NCI-H2081 treated with DMSO at 0.1 percent for 48 hours (cell line): Measurements from ENCODE around the gene RAD51D.
"Not testable (repeated sequence)": the region's sequence is repeated elsewhere in the genome, so short reads cannot be mapped to it uniquely, and the experiment has no call there.

Experiments used
- DNase-seq: peaks from one replicate; lab custom pipeline; 2025; lab: John Stamatoyannopoulos, UW

RAD51D gene

GRCh38 chr17:35141681-35142466, 22.2 kb upstream of the RAD51D start, which contains the start of gene NLE1:
Gene NLE1, minus strand, starts transcription at chr17:35142303. Its CDS starts 28 bp downstream, at chr17:35142275.
- DNase-seq: peak; percentile 37

DNA sequence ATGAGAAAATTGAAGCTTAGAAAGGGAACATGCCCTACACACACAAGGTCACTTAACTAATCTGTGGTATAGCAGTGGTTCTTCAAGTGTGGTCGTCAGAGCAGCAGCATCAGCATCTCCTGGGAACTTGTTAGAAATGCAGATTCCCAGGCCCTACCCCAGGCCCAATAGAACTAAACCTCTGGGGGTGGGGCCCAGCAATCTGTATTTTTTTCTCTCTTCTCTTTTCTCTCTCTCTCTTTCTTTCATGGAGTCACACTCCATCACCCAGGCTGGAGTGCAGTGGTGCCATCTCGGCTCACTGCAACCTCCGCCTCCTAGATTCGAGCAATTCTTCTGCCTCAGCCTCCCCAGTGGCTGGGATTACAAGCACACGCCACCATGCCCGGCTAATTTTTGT, 18.6 kb upstream of the RAD51D start:
- DNase-seq: no peak

DNA sequence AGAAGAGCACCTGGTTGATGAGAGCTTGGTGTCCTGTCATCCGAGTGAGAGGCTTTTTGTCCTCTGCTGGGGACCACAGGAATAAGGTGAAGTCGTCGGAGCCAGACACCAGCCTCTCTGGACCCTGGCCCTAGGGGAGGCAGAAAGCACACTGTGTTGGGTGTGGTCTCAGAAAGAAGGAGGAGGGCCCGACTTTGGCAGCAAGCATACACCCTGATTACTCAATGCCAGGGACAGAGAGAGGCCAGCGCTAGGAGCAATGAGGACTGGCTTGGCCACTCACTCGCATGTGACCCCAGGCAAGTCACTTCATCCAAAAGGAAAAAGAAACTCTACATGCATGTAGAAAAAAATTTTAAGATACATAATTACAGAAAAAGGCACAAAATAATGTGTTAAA, 15.7 kb upstream of the RAD51D start:
- no peak for DNase-seq

- no peak for DNase-seq
Observed at GRCh38 chr17:35132816-35133550, 13.3 kb upstream of the RAD51D start.

GRCh38 chr17:35132099-35132498, 12.4 kb upstream of the RAD51D start:
- DNase-seq: no peak

- no peak for DNase-seq
Observed at GRCh38 chr17:35130392-35130791, 10.7 kb upstream of the RAD51D start.

DNA sequence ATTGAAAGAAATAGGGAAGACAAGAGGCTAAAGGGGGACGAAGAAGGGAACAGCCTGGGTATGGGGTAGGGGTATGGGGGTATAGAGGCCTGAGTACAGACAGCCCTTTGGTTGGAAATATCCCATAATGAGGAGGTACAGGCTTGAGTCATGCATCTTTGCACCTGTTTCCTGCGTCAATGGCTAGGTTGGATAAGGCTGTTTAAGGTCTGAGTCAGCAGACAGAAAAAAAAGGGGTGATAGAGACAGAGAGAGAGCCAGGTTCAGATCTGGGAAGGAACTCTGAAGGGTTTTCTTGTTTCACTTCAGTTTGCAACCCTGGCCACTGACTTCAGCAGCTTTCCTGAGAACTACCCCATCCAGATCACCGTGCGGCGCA, 10.3 kb upstream of the RAD51D start:
- DNase-seq: no peak

DNA sequence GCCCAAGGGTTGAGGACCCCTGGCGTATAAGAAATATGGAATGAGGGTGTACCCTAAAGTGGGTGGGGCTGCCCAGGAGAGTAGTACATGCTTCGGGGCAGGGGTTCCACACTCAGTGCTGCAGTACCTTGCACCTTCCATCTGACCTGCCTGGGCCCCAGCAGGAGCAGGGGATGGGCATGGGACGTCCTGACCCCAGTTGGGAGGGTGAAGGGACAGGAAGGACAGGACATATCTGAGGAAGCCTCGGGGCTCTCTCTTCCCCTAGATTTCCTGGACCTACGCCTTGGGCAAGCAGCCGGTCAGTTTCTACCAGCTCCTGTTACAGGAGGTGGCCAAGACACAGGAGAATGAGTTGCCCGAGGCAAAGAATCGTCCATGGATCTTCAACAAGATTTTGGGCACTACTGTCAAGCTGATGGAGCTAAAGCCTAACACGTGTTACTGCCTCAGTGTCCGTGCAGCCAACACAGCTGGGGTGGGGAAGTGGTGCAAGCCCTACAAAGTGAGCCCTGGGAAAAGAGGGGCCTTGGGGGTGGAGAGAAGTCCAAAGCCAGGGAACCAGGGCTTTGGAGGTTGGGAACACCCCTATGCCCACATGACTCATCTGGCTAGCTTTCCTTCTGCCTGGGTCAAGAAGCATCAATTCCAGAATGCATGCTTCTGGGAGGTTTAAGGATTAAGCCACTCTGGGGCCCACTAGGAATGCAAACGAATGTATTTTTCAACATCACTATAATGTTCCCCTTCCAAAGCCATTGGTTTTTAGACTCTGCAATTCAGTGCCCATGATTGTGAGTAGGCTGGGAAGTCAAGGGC, 9.7 kb upstream of the RAD51D start:
- no peak for DNase-seq

GRCh38 chr17:35127751-35128514, 8.3 kb upstream of the RAD51D start:
- no peak for DNase-seq

GRCh38 chr17:35121315-35121714, 1.7 kb upstream of the RAD51D start, which contains the start of gene FNDC8:
Gene FNDC8, plus strand, starts transcription at chr17:35121615. Its CDS starts 79 bp downstream, at chr17:35121694.
- no peak for DNase-seq

DNA sequence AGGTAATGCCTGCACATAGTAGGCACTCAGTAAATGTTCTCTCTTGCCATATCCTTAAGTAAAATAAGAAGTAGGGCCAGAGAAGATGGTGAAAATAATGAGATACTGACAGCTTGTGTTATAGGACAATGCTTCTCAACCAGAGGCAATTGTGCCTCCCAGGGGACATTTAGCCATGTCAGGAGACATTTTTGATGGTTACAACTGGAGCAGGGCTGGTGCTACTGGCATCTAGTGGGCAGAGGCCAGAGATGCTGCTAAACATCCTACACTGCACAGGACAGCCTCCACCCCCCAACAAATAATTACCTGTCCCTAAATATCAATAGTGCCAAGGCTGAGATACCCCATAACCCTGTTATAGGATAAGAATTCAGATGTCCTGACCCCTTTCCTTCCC, 1.7 kb downstream of the RAD51D start:
- DNase-seq: no peak

DNA sequence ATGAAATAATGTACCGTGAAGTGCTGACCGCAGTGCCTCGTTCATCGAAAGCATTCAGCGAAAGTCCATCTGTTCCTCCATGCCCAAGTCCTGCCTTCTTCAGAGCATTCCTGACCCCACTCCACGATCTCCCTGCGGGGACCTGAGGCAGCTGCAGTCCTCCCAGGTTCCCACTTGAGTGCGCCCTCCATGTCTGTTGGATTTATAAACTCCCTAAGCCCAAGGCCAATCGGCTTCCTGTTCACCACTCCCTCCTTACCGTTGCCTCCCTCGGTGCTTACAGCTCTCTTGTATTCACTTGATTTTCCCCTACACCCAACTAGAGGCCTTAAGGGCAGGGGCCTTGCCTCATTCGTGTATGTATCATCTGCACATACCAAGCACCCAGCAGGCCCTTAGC, 2.8 kb downstream of the RAD51D start:
- no peak for DNase-seq

DNA sequence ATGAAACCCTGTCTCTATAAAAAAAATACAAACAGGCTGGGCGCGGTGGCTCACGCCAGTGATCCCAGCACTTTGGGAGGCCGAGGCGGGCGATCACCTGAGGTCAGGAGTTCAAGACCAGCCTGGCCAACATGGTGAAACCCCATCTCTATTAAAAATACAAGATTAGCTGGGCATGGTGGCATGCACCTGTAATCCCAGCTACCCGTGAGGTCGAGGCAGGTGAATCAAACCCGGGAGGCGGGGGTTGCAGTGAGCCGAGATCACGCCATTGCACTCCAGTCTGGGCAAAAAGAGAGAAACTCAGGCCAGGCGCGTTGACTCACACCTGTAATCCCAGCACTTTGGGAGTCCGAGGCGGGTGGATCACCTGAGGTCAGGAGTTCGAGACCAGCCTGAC, 8.9 kb downstream of the RAD51D start:
- DNase-seq: not testable (repeated sequence)

GRCh38 chr17:35104844-35105450, 14.7 kb downstream of the RAD51D start:
- DNase-seq: no peak

- no peak for DNase-seq
Observed at GRCh38 chr17:35103271-35103670, 16.4 kb downstream of the RAD51D start.

DNA sequence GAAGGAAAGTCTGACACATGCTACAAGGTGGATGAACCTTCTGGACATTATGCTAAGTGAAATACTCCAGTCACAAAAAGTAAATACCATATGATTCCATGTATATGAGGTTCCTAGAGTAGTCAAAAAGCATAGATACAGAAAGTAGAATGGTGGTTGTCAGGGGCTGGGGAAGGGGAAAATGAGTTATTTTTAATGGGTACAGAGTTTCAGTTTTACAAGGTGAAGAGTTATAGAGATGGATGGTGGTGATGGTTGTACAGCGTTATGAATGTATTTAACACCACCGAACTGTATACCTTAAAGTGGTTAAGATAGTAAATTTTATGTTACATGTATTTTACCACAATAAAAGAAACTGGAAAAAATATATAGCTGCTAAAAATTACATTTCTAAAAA, 17.9 kb downstream of the RAD51D start:
- no peak for DNase-seq

DNA sequence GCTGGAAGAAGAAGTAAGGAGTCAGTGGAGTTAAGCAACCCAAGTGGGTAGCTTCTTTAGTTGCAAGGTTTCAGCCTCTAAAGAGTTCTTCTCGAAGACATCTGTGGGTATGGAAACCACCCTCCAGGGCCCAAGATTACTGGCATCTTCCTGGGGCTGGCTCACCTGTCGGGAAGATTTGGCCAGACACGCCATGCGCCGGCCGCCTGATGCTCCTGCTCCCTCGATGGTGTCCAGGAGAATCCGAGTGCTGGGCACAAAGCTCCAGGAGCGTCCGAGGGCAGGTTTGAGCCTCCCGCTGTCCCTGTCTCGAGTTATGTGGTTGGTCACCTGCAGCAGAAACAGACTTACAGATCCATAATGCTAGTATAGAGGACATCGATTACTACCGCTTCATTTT, 18.6 kb downstream of the RAD51D start:
- DNase-seq: no peak

DNA sequence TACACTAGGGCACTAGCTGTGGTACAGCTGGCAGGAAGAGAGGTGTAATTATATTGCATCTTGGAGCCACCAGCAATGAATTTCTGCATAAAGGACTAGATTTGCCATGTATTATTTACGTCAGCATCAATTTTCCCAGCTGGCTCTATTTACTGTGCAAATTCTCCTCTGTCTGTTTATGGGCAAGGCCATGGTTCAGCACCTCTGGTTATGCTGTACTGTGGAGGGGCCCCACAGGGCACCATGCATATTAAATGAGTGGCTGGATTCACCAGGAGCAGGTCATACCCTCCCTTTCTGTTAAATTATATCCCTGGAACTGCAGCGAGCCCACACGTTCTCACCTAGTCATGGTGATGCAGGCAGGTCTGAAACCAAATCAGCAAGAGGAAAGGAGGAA, 19.8 kb downstream of the RAD51D start:
- DNase-seq: peak; percentile 72

DNA sequence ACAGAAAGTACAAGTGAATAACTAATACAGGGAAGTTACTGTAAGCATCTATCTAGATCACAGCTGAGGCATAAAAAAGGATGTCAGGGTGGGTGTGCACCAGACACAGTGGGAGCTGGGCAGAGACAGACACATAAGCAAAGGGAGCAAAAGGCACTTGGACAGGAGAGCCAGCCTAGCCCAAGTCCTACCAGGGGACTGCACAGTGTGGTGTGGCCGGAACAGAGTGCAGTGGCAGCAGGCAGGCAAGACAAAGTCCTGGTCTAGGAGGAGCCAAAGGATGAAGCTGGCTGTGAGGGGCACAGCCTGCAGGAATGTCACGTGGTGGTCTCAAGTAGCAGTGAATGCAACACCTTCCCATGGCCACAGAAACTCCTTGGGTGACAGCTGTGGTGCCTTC, 21.9 kb downstream of the RAD51D start:
- DNase-seq: no peak

- no peak for DNase-seq
Observed at GRCh38 chr17:35095741-35096140, 23.9 kb downstream of the RAD51D start.

DNA sequence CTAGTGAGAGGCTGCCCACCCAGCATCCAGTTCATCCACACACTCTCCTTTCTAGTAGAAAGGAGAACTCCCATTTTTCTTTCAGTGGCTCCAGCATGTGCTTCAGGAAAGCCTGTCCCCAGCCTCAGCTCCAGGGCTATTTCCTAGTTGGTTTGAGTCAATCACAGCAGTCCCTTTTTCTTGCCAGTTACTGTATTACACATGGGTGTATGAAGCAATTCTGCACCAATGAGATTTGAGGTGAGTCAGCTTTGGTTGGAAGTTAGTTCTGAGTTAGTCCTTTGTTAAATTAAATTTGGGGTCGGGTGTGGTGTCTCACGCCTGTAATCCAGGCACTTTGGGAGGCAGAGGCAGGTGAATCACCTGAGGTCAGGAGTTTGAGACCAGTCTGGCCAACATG, 24.8 kb downstream of the RAD51D start:
- no peak for DNase-seq
